T-helper 2 cell treated with Interferon-gamma antibody and Interleukin-4, amounts not matched to agents 5 μg/mL and 100 μg/mL, for 36 hours (primary cell): Measurements from ENCODE around the gene ERVK3-1.
"Not testable (repeated sequence)": the region's sequence is repeated elsewhere in the genome, so short reads cannot be mapped to it uniquely, and the experiment has no call there.

Source experiments
- DNase-seq: peaks from one replicate; pipeline ENCODE4 v3.0.0; 2021; ENCODE audit warnings: low spot score
- H3K27ac Mint-ChIP-seq: one replicate; pipeline ENCODE4 v1.8.0; 2021; ENCODE audit warnings: mild to moderate bottlenecking, mixed read lengths
- H3K27me3 Mint-ChIP-seq: one replicate; pipeline ENCODE4 v1.8.0; 2021; ENCODE audit warnings: low read depth, mixed read lengths
- H3K36me3 Mint-ChIP-seq: one replicate; pipeline ENCODE4 v1.8.0; 2021; ENCODE audit warnings: low read depth, mixed read lengths
- H3K4me1 Mint-ChIP-seq: one replicate; pipeline ENCODE4 v1.8.0; 2021; ENCODE audit warnings: low read depth, mixed read lengths
- H3K4me3 Mint-ChIP-seq: one replicate; pipeline ENCODE4 v1.8.0; 2022; ENCODE audit warnings: mild to moderate bottlenecking, moderate library complexity, mixed read lengths
- H3K9me3 Mint-ChIP-seq: one replicate; pipeline ENCODE4 v1.8.0; 2021; ENCODE audit warnings: mixed read lengths

Gene ERVK3-1

GRCh38 chr19:58338825-58339558 is 33.8 kb downstream of the ERVK3-1 start:
- no peaks in the 10 kb centered on the region for H3K27me3 Mint-ChIP-seq
- no peaks in the 10 kb centered on the region for H3K4me1 Mint-ChIP-seq
- DNase-seq = no peak
- no peak overlapping the region for H3K27ac Mint-ChIP-seq
- H3K36me3 Mint-ChIP-seq = peaks cover 45% of the 10 kb centered on the region
- H3K4me3 Mint-ChIP-seq = no peak overlapping the region
- H3K9me3 Mint-ChIP-seq = peaks cover 4% of the 10 kb centered on the region

- Mint-ChIP-seq H3K27ac (no peak overlapping the region), H3K9me3 (no peaks in the 10 kb centered on the region), H3K27me3 (no peaks in the 10 kb centered on the region), H3K36me3 (peaks cover 17% of the 10 kb centered on the region), H3K4me3 (peak overlapping the region; percentile 76), H3K4me1 (peaks cover 16% of the 10 kb centered on the region)
- no peak for DNase-seq
Measured at GRCh38 chr19:58345558-58345957, 40.4 kb downstream of the ERVK3-1 start.

- Mint-ChIP-seq H3K27me3 (no peaks in the 10 kb centered on the region), H3K4me3 (peak overlapping the region; percentile 96), H3K36me3 (peaks cover 11% of the 10 kb centered on the region), H3K4me1 (peaks cover 16% of the 10 kb centered on the region), H3K27ac (peak overlapping the region; percentile 85), H3K9me3 (no peaks in the 10 kb centered on the region)
- peak; percentile 72 for DNase-seq
Measured at GRCh38 chr19:58346961-58347929, 42.1 kb downstream of the ERVK3-1 start.

DNA sequence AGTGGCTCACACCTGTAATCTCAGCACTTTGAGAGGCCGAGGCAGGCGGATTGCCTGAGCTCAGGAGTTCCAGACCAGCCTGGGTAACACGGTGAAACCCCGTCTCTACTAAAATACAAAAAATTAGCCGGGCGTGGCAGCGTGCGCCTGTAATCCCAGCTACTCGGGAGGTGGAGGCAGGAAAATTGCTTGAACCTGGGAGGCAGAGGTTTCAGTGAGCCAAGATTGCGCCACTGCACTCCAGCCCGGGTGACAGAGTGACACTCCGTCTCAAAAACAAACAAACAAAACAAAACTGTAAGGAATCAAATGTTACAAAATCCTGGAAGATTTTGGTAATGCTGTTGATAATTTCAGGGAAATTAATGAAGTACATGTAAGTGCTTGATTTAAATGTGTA is 42.9 kb downstream of the ERVK3-1 start:
- not testable (repeated sequence) for H3K27me3 Mint-ChIP-seq

DNA sequence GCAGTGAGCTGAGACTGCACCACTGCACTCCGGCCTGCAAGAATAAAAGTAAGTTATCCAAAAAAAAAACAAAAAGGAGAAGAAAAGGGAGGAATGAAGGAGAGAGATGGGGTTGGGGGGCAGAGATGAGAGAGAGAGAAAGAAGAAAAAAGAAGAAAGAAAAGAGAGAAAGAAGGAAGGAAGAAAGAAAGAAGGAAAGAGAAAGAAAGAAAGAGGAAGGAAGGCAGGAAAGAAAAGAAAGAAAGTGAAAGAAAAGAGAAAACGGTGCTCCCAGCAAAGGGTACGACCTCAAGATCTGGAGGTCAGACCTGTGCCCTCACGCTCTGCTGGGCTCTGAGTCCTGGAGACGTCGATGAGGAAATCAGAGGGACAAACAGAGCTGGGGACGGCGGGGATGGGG is 44.4 kb downstream of the ERVK3-1 start:
- Mint-ChIP-seq H3K9me3 (no peaks in the 10 kb centered on the region), H3K36me3 (peaks cover 13% of the 10 kb centered on the region), H3K4me3 (peak overlapping the region; percentile 51), H3K27me3 (no peaks in the 10 kb centered on the region), H3K27ac (no peak overlapping the region), H3K4me1 (peaks cover 16% of the 10 kb centered on the region)
- no peak for DNase-seq

More for the DNA sequence above, 42.9 kb downstream of the ERVK3-1 start:
- H3K9me3 Mint-ChIP-seq, H3K27ac Mint-ChIP-seq, DNase-seq: not testable (repeated sequence)
- Mint-ChIP-seq H3K36me3 (peaks cover 10% of the 10 kb centered on the region), H3K4me3 (peak overlapping the region; percentile 96), H3K4me1 (peaks cover 16% of the 10 kb centered on the region)

DNA sequence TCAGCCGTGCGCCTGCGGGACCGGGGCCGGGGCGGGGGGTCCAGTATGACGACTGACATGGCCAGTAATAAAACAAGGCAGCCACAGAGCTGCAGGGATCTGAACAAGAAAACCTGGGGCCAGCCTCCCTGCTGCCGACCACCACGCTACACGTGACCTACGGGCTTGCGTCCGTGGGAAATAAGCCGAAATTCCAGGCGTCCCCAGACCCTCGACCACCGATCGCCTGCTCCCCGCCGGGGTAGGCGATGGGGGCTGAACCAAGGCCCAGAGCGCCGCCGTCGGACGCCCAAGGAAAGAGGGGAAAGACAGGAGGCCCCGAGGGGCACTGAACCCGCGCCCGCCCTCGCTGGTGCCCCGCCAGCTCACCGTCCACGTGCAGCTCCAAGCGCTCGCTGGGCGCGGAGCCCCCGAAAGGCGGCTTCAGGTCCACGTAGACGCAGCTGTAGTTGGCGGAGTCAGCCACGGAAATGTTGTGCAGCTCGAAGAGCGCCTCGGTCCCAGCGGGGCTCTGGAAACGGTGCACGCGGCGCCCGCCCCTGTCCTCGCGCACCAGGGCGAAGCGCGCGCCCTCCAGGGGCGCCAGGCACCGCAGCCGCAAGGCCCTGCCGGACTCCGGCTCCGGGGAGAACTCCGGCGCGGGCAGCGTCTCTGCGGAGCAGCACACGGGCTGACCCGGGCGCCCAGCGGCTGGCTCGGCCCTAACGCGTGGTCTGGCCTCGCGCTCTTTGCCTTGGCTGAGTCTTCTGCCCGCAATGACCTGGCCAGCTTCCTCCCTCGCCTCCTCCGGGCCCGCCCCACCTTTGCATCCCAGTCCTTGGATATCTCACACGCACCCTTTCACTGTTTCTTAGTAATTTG is 45.1 kb downstream of the ERVK3-1 start:
- H3K9me3 Mint-ChIP-seq = no peaks in the 10 kb centered on the region
- H3K36me3 Mint-ChIP-seq = peaks cover 16% of the 10 kb centered on the region
- no peak for DNase-seq
- H3K27me3 Mint-ChIP-seq = no peaks in the 10 kb centered on the region
- H3K27ac Mint-ChIP-seq = no peak overlapping the region
- H3K4me3 Mint-ChIP-seq = no peak overlapping the region
- H3K4me1 Mint-ChIP-seq = peaks cover 16% of the 10 kb centered on the region

GRCh38 chr19:58350871-58351557 is 45.8 kb downstream of the ERVK3-1 start:
- peaks cover 4% of the 10 kb centered on the region for H3K27me3 Mint-ChIP-seq
- H3K27ac Mint-ChIP-seq = no peak overlapping the region
- peaks cover 13% of the 10 kb centered on the region for H3K36me3 Mint-ChIP-seq
- no peak overlapping the region for H3K4me3 Mint-ChIP-seq
- no peak for DNase-seq
- H3K9me3 Mint-ChIP-seq = no peaks in the 10 kb centered on the region
- peaks cover 11% of the 10 kb centered on the region for H3K4me1 Mint-ChIP-seq

GRCh38 chr19:58351558-58351878 is 46.3 kb downstream of the ERVK3-1 start:
- Mint-ChIP-seq H3K36me3 (peaks cover 13% of the 10 kb centered on the region), H3K27me3 (peaks cover 4% of the 10 kb centered on the region), H3K4me1 (peaks cover 9% of the 10 kb centered on the region), H3K4me3 (no peak overlapping the region), H3K27ac (no peak overlapping the region), H3K9me3 (no peaks in the 10 kb centered on the region)
- no peak for DNase-seq

DNA sequence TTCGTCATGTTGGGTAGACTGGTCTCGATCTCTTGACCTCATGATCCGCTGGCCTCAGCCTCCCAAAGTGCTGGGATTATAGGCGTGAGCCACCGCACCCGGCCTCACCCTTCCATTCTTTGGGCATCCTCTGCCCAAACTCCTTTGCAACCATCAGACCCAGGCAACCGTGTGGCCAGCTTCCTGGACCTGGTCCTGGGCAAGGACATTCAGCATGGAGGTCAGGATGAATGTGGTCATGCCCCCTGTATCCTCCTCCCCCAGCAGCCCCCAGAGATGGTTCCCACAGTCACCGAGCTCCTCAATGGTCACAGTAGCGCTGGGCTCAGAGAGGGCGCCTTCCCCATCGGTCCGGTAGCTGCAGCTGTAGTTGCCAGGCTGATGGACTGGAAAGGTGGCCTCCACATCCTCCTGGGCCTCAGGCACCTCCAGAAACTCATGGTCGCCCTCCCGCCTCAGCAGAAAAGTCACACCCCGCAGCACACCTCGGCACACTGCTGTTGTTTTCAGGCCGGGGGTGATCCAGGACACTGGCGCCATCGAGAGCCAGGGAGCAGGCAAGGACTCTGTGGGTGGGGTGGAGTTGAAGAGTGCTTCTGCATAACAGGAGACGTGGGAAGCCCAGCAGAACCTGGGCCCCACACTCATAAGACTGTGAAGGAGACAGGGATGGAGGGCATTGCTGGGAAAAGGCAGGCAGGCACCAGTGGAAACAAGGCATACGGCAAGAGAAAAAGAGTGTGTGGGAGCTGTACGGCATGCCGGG is 47.0 kb downstream of the ERVK3-1 start:
- H3K4me1 Mint-ChIP-seq = peaks cover 9% of the 10 kb centered on the region
- no peak for DNase-seq
- no peak overlapping the region for H3K4me3 Mint-ChIP-seq
- H3K27ac Mint-ChIP-seq = no peak overlapping the region
- H3K27me3 Mint-ChIP-seq = peaks cover 4% of the 10 kb centered on the region
- peaks cover 13% of the 10 kb centered on the region for H3K36me3 Mint-ChIP-seq
- H3K9me3 Mint-ChIP-seq = no peaks in the 10 kb centered on the region

DNA sequence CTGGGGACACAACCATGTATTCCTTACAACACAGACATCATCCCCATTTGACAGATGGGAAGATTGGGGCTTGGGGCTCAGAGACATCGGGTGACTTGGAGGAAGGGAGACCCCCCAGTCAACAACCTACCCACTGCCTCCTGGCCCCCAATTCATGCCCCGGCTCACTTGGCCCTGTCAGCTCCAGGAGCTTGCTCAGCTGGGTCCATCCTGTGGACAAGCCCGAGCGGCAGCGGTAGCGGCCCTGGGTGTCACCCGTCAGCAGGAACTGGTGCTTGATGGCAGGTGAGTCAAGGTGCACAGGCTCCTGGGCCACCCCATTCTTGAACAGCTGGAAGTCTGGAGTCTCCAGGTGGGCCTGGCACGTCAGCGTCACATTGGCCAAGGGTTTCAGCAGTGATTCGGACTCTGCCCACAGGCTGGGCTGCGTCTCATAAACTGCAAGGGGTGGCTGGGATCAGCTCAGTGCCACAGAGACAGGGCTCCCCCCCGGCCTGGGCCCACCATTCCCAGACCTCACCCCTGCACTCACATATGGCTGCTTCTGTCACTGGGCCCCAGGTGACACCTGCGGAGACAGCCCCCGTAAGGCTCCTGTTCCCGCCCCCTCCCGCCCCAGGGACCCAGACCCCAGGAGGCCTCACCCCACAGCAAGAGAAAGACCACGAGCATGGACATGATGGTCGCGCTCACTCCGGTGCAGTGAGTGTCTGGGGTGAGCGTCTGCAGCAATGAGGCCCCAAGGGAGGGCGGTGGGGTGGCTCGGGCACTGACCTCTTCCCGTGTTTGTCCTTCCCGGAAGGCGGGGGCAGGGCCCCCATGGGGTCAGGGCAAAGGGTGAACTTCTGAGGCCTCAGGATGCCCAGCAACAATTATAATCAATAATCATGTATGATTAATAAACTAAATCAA is 47.8 kb downstream of the ERVK3-1 start, which contains the start of gene A1BG:
Gene A1BG (minus strand): TSS at position 733 of the 912 bp plus-strand sequence. CDS start 55 bp downstream, at position 678.
- Mint-ChIP-seq H3K36me3 (peaks cover 10% of the 10 kb centered on the region), H3K4me3 (no peak within 1 kb of the TSS), H3K27ac (no peak within 1 kb of the TSS), H3K27me3 (peaks cover 4% of the 10 kb centered on the region), H3K4me1 (peaks cover 9% of the 10 kb centered on the region), H3K9me3 (no peaks in the 10 kb centered on the region)
- no peak for DNase-seq

DNA sequence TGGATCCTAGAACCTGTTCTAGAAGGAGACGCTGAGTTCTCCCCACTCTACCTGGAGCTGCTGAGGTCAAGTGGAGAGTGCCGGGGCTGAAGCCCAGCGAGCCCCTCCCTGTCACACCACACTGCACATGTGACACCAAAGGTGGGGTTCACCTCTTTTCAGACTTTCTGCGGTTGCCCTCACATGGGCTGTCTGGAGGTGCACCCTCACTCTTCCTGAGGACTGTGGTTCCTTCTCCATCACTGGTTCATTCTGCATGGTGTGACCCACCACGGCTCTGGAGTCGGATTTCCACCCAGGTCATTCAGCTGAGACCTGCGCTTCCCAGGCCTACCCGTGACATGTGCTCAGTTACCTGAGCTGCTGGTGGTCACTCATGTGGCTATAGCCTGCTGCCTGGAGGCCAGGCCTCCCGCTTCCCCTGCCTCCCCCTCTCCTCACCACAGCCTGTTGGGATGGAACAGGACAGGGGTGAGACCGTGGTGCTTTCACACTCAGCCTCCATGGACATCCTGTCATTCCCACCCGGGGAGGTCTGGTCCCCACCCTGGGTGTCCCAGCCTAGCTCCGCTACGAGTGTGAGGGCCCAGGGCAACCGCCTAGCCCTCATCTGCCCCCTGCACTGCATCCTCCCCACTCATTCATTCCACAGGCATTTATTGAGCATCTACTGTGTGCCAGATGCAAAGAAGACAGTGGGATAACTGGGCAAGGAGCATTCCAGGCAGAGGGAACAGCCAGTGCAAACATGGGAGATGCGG is 48.7 kb downstream of the ERVK3-1 start:
- Mint-ChIP-seq H3K4me3 (no peak overlapping the region), H3K4me1 (peaks cover 4% of the 10 kb centered on the region), H3K9me3 (no peaks in the 10 kb centered on the region), H3K36me3 (peaks cover 10% of the 10 kb centered on the region), H3K27me3 (peaks cover 4% of the 10 kb centered on the region), H3K27ac (no peak overlapping the region)
- no peak for DNase-seq
